GM12874 (cell line): ENCODE results near the gene TMEM163.

Experiments
- TF ChIP-seq, protein P1 (sequence below): IDR thresholded peaks from 2 replicates; pipeline ENCODE4 v1.5.1; 2011; ENCODE audit warnings: low read depth, mild to moderate bottlenecking, control low read depth, low read length, moderate library complexity; ENCODE audit not compliant: insufficient read depth

Gene TMEM163

DNA sequence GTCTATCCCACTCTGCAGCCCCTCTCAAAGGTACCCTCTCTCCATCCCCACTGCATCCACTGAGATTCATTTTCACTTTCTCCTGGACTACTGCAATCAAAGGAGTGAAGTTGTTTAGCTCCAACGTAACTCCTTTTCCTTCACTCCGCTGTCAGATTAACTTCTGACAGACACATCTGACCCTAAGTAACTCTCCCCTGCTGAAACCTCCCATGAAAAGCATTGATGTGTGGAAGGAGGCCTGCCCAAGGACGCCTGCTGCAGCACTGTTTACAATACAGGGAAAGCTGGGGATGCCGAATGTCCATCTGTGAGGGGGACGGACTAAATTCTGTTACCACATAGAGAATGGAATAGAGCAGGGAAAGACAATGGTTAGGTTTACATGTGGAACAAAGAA lies 114.8 kb downstream of the TMEM163 start:
- TF ChIP-seq, protein P1, sequence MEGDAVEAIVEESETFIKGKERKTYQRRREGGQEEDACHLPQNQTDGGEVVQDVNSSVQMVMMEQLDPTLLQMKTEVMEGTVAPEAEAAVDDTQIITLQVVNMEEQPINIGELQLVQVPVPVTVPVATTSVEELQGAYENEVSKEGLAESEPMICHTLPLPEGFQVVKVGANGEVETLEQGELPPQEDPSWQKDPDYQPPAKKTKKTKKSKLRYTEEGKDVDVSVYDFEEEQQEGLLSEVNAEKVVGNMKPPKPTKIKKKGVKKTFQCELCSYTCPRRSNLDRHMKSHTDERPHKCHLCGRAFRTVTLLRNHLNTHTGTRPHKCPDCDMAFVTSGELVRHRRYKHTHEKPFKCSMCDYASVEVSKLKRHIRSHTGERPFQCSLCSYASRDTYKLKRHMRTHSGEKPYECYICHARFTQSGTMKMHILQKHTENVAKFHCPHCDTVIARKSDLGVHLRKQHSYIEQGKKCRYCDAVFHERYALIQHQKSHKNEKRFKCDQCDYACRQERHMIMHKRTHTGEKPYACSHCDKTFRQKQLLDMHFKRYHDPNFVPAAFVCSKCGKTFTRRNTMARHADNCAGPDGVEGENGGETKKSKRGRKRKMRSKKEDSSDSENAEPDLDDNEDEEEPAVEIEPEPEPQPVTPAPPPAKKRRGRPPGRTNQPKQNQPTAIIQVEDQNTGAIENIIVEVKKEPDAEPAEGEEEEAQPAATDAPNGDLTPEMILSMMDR, result no peak

DNA sequence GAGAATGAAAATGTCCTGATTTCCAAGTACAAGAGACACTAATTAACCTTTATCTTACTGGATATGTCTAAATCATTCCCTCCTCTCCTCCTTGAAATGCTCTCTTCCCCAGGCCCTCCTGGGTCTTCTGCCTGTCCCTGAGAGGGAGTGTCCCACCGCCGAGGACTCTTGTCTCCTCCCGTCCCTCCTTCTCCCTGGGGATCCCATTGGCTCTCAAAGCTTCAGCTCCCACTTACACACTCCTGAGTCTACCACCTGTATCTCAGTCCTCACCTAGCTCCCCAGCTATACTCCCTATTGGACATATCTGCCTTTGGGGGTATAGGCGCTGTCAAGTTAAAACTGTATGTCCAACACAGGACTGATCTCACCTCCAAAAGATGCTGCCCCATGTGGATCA lies 116.1 kb downstream of the TMEM163 start:
- TF ChIP-seq, protein P1, result no peak

DNA sequence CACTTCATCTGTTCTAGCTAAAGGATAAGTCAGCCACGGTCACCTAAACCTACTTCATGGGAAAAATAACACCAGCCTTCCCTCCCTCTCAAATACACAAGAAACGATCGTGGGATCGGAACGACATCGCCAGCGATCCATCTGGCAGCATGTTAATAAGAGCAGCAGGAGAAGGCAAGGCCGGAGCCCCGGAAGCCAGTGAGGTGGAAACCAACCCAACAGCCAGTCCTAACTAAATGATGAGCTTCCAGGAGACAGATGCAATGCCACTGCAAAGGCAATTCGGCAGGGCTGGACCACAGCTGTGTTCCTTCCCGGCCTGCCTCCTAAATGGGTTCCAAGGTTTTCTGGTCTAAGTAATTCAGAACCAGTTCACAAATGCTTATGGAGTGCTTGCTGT lies 117.5 kb downstream of the TMEM163 start:
- TF ChIP-seq, protein P1, result no peak

DNA sequence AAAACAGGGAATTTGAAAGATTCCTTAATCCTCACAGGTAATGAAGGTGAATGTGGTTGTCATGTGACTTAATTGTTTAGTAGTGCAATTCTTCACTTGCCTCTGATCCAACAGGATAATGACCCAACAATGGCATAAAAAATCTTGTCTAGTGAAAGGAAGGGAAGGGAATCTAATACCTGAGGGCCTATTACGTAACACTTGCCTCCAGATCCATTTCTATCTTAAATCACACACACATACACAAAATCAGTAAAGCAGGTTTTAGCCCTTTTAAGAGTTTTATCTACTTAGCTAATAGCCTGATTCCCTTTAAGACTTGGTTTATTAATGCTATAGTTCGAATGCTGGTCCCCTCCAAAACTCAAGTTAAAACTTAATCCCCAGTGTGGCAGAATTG lies 118.6 kb downstream of the TMEM163 start:
- TF ChIP-seq, protein P1, result no peak

DNA sequence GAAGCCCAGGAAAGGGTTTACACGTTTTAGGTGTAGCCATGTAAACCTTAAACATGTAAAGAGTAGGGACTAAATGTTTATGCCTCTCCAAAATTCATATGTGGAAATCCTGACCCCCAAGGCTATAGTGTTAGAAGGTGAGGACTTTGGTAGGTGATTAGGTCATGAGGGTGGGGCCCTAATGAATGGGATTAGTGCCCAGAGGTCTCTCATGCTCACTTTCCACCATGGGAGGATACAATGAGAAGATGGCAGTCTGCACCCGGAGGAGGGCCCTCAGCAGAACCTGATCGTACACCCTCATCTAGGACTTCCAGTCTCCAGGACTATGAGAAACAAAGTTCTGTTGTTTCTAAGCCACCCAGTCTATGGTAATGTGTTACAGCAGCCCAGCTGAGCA lies 119.6 kb downstream of the TMEM163 start:
- TF ChIP-seq, protein P1, result no peak

DNA sequence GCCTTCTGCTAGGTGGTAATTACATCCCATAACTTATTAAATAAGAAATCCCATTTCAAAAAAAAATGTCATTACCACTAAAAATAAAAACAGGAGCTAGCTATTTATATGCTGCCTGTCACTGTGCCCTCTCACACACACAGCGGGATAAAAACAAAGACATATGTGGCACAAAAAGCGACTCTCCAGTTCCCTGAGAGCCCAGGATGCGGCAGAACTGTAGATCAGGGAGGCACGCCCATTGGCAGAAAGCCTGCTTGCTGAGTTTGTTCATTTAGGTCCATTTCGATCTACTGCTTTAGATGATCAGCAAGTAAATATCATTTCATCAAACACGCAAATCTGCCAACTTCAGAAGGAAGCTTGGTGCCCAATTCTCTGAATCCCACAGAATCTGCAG lies 124.4 kb downstream of the TMEM163 start:
- TF ChIP-seq, protein P1, result no peak

DNA sequence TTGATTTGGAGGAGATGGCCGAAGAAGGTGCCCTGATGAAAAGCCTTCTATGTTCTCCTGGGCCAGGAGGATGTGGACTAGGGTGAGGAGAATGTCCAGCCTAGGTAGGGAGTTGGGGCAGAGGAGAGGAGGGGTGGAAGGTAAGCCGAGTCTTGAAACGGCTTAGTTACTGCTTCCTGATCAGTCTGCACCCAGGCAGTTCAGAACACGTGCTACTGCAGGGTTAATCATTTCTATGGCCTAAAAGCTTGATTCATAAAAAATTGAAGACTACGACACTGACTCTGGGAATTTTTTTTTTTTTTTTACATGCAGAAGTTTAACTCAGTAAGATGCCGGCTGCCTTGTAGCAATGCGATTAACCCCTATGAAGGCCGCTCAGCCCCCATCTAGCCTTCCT lies 125.3 kb downstream of the TMEM163 start:
- TF ChIP-seq, protein P1, result no peak

DNA sequence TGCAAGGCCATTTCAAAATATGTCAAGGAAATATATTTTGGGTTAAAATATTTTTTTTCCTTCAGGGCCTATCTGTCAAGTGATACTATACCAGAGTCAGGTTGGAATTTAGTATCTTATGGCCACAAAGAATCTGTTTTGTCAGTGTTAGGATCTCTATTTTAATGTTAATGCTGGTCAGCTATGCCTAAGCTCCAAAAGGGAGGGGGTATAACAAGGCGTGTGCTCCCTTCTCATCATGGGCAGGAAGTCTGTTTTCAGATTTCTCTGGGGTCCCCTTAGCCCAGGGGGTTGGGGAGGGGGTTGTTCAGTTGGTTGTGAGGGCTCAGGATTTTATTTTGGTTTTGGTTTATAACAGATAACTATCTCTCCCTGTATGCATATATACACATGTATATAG lies 126.4 kb downstream of the TMEM163 start:
- TF ChIP-seq, protein P1, result no peak
